Heart right ventricle (tissue), 16 donors: ENCODE results near the gene LOXHD1. TPM values are rescaled to one million over a fixed set of nuclear protein-coding genes. Genes with fewer than 3 reads are reported as not detected.

Source experiments
- ATAC-seq, 8 donors: fragments of 200-7000 bp; cut with Tn5 transposase; one replicate each; pipeline ENCODE4 v1.9.1; 2020; ENCODE audit warnings: mild to moderate bottlenecking in 8 of 8, moderate library complexity in 8 of 8, moderate number of reproducible peaks in 1 of 8
- DNase-seq, 2 donors: peaks; one replicate each; pipeline ENCODE4 v3.0.0-alpha.2; 2020
- H3K27ac ChIP-seq, 10 donors: fragments of 200-600 bp; sonication (generic) in 2 of 10; one replicate each; pipeline versions ENCODE4 v1.5.0 to v1.8.0; 2020 to 2022; ENCODE audit warnings: mild to moderate bottlenecking in 3 of 10
- H3K27me3 ChIP-seq, 7 donors: fragments of 200-600 bp; one replicate each; pipeline ENCODE4 v1.8.0; 2021 to 2022; ENCODE audit warnings: mild to moderate bottlenecking in 2 of 7
- H3K36me3 ChIP-seq, 9 donors: fragments of 200-600 bp; sonication (generic) in 1 of 9; one replicate each; pipeline versions ENCODE4 v1.5.0 to v1.8.0; 2020 to 2022; ENCODE audit warnings: mild to moderate bottlenecking in 2 of 9
- H3K4me1 ChIP-seq, 9 donors: fragments of 200-600 bp; sonication (generic) in 1 of 9; one replicate each; pipeline versions ENCODE4 v1.5.0 to v1.8.0; 2020 to 2022; ENCODE audit warnings: mild to moderate bottlenecking in 4 of 9
- H3K4me3 ChIP-seq, 10 donors: fragments of 200-600 bp; sonication (generic) in 2 of 10; one replicate each; pipeline versions ENCODE4 v1.5.0 to v1.8.0; 2020 to 2022; ENCODE audit warnings: mild to moderate bottlenecking in 7 of 10, moderate library complexity in 2 of 10
- H3K9me3 ChIP-seq, 11 donors: fragments of 200-600 bp in 10 of 11; sonication (generic) in 2 of 11; one replicate each; pipeline versions ENCODE4 v1.5.0 to v1.8.0; 2013 to 2022; ENCODE audit warnings: mild to moderate bottlenecking in 2 of 11, control low read depth in 1 of 11, moderate library complexity in 1 of 11
- WGBS, 2 donors: extraction: QIAGEN DNeasy Blood & Tissue Kit; methylation state at CpG; one replicate each; pipeline ENCODE4 v1.1.7; 2013; ENCODE audit warnings: inconsistent platforms in 1 of 2; 5-methylcytosine and 5-hydroxymethylcytosine counted together
- intact Hi-C, 10 donors: fragments of 100-400 bp; cut with DNase I; formaldehyde crosslinking; loops; one replicate each; pipeline versions ENCODE4 v1.11.1 to v1.14.2; 2022
- polyA plus RNA-seq, 2 donors: library from polyadenylated mRNA; stranded (reverse); fragments of 200-250 nt; gene quantifications; one replicate each; pipeline ENCODE4 v1.2.3, GENCODE V29; 2013
- total RNA-seq, 10 donors: library from RNA; stranded (reverse); fragmentation: NEBNext Ultra II Directional in 3 of 10; extraction: Animal tissue kit (Norgen Biotek cat#: 25700) in 3 of 10; gene quantifications; one replicate each; pipeline versions ENCODE4 v1.2.1 to v1.2.4, GENCODE V29; 2021 to 2023
- TF ChIP-seq, protein P1 (sequence below), 9 donors: fragments of 200-600 bp; sonication (generic) in 2 of 9; IDR thresholded peaks; one replicate each; pipeline versions ENCODE4 v1.5.0 to v1.8.0; 2021 to 2022; ENCODE audit warnings: antibody characterized with exemption in 9 of 9, mild to moderate bottlenecking in 5 of 9, moderate library complexity in 1 of 9
- donor health status: Arrhythmogenic right ventricular cardiomyopathy.
- donor health status: ischemic (EF 13 %, LVEDD 7.1; RV severe dilation, severe dysfunction).
- donor health status: healthy with polysubstance abuse.
- donor health status: DM: no; HTN: yes; CAD: no.
- donor health status: DM: no; HTN: no; CAD: no.
- donor health status: ischemic (EF 25% LVEDD 6.9; RV normal size, moderate dysfunction).
- donor health status: ischemic (EF 25% LVEDD 5.7; RV mildly dilated, moderate dysfunction).
- donor health status: healthy.
- donor health status: DM: yes; HTN: yes; CAD: no.
- donor health status: Ischemic cardiomyopathy.
- donor health status: ischemic (EF 35%, LVEDD 5.7; RV mildly dilated, moderate dysfunction).
- donor health status: nonischemic (EF 11% LVEDD 7.7; RV severe dilation, severe dysfunction).
- donor health status: DM: yes; HTN: yes; CAD: no.
- donor health status: PGD.
- donor health status: ischemic (EF 29% LVEDD 5.4; RV normal size, mild dysfunction).
- donor health status: nonischemic (EF 23%, LVEDD 6.1; RV moderate dilation, normal function).

Gene LOXHD1
- total and polyA plus RNA-seq, 12 donors: 0.15 to 1.9 (median 0.88) TPM

DNA sequence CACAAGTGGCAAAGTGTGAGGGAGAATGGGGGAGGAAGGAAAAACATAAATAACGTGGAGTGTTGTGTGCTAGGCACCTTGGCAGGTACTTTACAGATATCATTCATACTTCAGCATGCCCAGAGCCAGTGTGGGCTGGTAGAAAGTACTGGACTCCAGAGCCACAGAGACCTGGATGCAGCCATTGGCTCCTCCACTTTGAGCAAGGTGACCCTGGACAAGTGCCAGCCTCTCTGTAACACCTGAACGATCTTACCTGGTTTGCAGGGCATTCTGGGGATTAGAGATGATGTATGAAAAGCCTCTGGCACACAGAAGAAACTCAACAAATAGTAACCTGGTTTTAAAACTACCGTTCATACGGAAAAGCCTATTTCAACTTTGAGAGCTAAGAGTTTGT, 6.3 kb downstream of the LOXHD1 start:
- Histone ChIP-seq H3K27ac (no peak overlapping the region), H3K4me3 (no peak overlapping the region), H3K9me3 (no peaks in the 10 kb centered on the region), H3K27me3 (no peaks in the 10 kb centered on the region), H3K36me3 (no peaks in the 10 kb centered on the region), H3K4me1 (no peaks in the 10 kb centered on the region)
- WGBS, 2 donors: 77 to 79% methylated on average over 4 of the region's 4 CpGs
- intact Hi-C loops: loop anchor here in 6 of 10 donors (5.0 to 10.0 kb wide), 5 partner anchors 96 to 496 kb away; a partner anchor contains a TSS
- TF ChIP-seq, protein P1, sequence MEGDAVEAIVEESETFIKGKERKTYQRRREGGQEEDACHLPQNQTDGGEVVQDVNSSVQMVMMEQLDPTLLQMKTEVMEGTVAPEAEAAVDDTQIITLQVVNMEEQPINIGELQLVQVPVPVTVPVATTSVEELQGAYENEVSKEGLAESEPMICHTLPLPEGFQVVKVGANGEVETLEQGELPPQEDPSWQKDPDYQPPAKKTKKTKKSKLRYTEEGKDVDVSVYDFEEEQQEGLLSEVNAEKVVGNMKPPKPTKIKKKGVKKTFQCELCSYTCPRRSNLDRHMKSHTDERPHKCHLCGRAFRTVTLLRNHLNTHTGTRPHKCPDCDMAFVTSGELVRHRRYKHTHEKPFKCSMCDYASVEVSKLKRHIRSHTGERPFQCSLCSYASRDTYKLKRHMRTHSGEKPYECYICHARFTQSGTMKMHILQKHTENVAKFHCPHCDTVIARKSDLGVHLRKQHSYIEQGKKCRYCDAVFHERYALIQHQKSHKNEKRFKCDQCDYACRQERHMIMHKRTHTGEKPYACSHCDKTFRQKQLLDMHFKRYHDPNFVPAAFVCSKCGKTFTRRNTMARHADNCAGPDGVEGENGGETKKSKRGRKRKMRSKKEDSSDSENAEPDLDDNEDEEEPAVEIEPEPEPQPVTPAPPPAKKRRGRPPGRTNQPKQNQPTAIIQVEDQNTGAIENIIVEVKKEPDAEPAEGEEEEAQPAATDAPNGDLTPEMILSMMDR (IDR thresholded peaks at IDR 0.05): no peak
- DNase-seq (no peak), ATAC-seq (no peak)

GRCh38 chr18:46649071-46649862, 7.8 kb downstream of the LOXHD1 start:
- intact Hi-C loops: no loop called here
- H3K36me3 ChIP-seq: no peaks in the 10 kb centered on the region
- H3K27me3 ChIP-seq: peaks cover 0 to under 1% (median 0%) of the 10 kb centered on the region in 7 donors
- H3K27ac ChIP-seq: no peak overlapping the region
- no peak overlapping the region for H3K4me3 ChIP-seq
- no peaks in the 10 kb centered on the region for H3K4me1 ChIP-seq
- ATAC-seq: peak in 6 of 8 donors; percentile 46 to 71 (median 60)
- WGBS, 2 donors: 48 to 55% methylated on average over 12 of the region's 12 CpGs
- TF ChIP-seq, protein P1 (IDR thresholded peaks at IDR 0.05): no peak
- H3K9me3 ChIP-seq: no peaks in the 10 kb centered on the region
- DNase-seq: no peak

DNA sequence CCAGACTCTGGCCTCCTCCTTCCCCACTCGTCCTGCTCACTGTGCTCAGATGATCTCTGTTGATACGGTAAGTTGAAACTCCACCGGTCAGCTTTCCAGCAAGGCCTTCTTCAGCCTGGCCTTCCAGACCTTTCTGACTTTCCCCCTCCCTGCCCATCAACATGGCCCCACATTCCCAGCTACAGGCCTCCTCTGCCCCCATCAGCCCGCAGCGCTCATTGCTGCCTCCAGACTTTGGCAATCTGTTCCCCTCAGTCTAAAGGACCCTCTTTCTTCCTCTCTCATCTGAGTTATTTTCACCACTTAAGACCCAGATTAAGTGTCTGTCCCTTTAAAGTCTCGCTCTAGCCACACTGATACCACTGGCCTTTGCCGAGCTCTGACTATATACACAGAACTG, 10.6 kb downstream of the LOXHD1 start:
- Histone ChIP-seq H3K4me1 (no peaks in the 10 kb centered on the region), H3K4me3 (no peak overlapping the region), H3K27me3 (peaks cover 0 to 3% (median 0%) of the 10 kb centered on the region in 7 donors), H3K9me3 (no peaks in the 10 kb centered on the region), H3K27ac (no peak overlapping the region), H3K36me3 (no peaks in the 10 kb centered on the region)
- intact Hi-C loops: no loop called here
- no peak for DNase-seq
- TF ChIP-seq, protein P1 (IDR thresholded peaks at IDR 0.05): no peak
- ATAC-seq: no peak
- WGBS, 2 donors: 82 to 84% methylated on average over 7 of the region's 7 CpGs

GRCh38 chr18:46642561-46642960, 14.5 kb downstream of the LOXHD1 start:
- no peak overlapping the region for H3K4me3 ChIP-seq
- ATAC-seq (no peak), DNase-seq (no peak)
- TF ChIP-seq, protein P1 (IDR thresholded peaks at IDR 0.05): no peak
- 69 to 80% methylated on average over 5 of the region's 5 CpGs for WGBS, 2 donors
- H3K27ac ChIP-seq: no peak overlapping the region
- H3K4me1 ChIP-seq: no peaks in the 10 kb centered on the region
- no peaks in the 10 kb centered on the region for H3K36me3 ChIP-seq
- intact Hi-C loops: no loop called here
- H3K27me3 ChIP-seq: peaks cover 0 to 3% (median 0%) of the 10 kb centered on the region in 7 donors
- peaks cover 0 to 5% (median 0%) of the 10 kb centered on the region in 11 donors for H3K9me3 ChIP-seq
